Stimulated activated CD8-positive, alpha-beta memory T cell treated with anti-CD3 and anti-CD28 coated beads, Interleukin-15, amount 100 ng/mL, for 4 hours (primary cell): ENCODE results near the gene AHCYL2.
"Not testable (repeated sequence)": the region's sequence is repeated elsewhere in the genome, so short reads cannot be mapped to it uniquely, and the experiment has no call there.

Experiments
- DNase-seq, 2 donors: peaks; one replicate each; pipeline ENCODE4 v3.0.0-alpha.2; 2020; ENCODE audit warnings: low read depth in 2 of 2

AHCYL2 gene

DNA sequence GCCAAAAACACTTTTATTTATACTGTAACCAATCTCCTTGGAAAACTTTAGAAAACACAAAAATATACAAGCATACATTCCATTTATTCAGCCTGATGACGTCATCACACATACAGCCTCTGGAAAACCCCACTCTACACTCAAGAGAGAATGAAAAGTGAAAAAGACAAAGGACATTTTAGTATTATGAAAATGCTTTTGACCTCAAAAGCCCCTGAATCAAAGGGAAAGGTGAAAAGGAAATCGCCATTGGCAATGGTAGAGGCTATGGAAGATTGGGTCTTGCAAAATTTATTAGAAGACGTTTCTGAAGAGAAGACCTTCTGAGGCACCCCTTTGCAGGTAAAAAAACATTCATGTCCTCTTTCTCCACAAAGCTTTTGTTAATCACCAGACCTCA lies 126.5 kb downstream of the AHCYL2 start:
- DNase-seq, result no peak

DNA sequence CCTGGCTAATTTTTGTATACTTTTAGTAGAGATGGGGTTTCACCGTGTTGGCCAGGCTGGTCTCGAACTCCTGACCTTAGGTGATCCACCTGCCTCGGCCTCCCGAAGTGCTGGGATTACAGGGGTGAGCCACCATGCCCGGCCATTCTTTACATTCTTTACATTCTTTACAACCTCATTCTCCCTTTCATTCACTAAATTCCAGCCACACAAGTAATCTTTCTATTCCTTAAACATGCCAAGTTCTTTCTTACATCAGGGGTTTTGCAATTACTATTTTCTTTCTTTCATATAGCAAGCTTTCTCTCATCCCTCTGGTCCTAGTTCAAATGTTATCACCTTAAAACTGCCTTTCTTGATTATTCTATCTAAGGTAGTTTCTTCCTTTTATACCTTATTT lies 128.3 kb downstream of the AHCYL2 start:
- DNase-seq, result not testable (repeated sequence)

DNA sequence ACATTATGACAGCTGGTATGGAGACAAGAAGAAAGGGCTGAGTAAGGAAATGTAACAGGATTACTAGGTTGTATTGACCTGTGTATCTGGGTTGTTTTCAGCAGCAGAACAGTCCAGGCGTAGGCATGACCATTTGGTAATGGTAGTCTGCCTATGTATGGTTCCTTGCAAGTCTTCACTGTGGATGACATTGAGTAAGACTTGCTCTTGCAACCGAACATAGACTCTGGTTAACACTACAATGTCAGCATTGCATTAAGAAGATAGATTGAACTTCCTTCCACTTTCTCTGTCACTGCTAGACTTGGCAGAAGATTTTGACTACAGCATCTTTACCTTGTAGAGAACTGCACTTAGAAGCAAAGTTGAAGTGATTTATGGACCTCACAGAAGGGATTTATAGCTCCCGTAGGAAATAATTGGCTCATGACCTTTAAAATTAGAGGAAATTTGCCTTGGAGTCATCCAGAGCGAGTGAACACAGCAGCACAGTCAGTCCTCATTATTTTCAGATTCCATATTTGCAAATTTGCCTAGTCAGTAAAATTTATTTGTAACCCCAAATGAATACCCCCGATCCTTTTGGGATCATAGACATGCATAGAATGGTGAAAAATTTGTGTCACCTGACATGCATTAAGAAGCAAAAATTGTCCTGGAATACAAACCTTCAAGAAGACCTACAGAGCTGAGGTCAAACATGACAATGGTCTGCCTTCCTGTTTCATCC lies 129.8 kb downstream of the AHCYL2 start:
- DNase-seq, result no peak

DNA sequence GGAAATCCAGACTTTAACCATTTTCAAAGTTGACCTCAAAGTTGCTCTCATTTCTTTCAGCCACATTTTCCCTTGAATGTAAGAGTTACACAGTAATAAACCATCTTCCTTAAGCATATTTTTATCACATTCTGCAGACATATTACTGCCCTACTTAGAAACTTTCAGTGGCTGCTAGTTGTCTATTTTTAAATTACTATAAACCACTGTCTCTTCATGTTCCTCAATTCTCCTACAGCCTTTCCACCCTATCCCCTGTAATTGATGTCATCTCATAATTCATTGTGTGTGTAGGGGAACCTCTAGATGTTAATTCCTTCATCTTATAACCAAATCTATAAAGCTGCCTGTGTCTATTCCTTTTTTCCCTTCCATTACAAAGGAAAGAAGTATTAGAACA lies 131.3 kb downstream of the AHCYL2 start:
- DNase-seq, result no peak

DNA sequence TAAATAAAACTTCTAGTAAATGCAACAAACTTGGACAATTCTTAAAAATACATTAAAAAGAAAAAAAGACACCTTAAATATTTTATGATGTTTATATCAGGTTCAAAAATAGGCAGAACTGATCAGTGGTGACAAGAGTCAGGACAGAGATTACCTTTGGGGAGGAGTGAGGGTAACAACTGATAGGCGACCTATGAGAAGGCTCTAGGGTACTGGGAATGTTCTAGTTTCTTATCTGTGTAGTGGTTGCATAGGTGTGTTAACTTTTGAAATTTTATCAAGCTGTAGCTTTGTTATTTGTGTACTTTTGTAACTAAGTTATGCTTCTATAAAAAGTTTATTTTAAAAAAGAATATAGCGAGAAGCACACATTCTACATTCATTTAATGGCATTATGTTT lies 134.3 kb downstream of the AHCYL2 start:
- DNase-seq, result no peak

DNA sequence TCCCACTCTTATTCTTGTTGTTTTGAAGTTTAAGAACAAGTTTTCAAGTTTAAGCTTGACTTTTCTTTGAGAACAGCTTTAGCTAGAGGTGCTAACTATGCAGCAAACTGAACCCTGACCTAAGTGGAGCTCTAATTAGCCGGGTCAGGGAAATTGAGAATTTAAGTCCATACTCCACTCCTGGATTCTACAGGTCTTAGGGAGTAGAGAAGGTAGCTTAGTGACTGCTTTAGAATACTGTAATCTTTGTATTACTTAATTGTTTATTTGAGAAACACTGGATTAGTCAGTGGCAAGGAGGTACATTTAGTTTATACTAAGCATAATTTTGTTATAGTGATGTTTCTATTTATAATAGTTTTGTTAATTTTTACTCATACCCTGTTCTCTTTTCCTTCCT lies 134.8 kb downstream of the AHCYL2 start:
- no peak for DNase-seq

DNA sequence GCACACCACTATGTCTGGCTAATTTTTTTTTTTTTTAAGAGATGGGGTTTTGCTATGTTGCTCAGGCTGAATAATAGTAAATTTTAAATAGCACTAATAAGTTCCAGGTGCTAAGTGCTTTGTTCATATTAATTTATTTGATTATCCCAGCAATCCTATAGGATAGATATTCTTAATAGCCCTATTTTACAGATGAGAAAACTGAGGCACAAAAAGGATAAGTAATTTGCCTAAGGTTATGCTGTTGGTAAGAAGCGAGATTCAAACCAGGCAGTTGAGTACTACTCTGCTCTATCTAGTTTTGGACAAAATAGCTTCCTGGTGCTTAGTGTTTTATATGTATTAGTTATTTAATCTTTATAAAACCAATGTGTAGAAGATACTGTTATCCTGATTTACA lies 136.9 kb downstream of the AHCYL2 start:
- DNase-seq, result no peak

DNA sequence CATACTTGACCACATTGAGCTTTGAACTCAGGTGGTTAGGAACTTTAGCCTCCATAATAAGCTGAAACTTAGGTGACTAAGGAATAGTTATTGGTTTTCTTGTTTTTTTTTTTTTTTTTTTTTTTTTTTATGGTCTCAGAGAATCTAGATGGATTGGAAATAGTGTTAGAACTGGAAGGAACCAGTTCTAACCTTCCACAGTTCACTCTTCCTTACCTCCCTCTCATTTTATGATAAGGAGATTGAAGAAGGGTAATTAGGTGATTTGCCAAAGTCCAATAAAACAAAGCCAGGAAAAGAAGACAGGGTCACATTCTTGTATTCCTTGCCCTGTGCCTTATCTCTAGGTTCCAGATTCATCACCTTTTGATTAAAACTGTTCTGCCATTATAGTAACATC lies 137.7 kb downstream of the AHCYL2 start:
- DNase-seq, result no peak

DNA sequence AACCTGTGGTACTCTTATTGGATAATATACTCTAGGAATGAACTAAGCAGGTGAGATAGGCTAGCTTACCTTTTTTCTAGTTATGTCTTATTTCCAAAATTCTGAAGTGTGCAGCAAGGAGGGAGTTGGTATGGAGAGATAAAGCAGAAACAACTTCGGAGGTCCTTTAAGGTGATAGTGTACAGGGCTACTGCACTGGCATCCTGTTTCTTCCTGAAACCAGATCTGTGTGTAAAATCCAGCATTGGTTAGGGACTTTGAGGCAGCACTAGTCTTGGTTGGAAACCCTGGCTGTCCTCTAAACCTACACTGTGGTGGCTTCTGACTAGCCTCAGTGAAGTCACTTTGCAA lies 142.5 kb downstream of the AHCYL2 start:
- DNase-seq, result no peak

DNA sequence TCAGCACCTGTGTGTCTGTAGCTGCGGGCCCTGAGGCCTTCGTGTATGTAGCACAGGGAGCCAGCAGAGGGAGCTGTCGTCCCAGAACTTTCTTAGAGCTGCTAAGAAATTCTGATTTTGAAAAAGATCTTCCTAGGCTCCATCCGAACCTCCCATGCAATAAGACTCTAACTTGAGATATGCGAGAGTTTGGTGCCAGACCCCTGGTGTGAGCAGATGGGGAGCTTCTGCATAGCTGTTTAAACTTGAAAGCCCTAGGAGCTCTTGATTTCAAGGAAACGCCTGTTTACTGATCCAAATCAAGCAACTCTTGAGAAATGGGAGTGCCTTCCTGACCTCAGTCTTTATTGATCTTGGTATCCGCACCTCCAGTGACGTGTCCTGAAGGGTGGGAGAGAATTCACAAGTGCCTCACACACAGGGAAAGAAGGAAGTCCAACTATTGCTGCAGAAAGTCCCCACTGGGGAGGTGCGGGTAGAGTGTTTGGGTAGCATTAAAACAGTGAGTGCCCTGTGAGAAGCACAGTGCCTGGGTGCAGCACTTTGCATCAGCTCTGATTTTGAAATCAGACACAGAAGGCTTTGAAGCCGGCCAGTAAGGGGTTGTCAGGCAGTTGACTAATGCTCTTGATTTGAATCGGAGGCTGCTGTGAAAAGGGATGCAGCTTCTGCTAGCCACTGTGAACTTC lies 143.0 kb downstream of the AHCYL2 start:
- peak; percentile 33 to 43 for DNase-seq

DNA sequence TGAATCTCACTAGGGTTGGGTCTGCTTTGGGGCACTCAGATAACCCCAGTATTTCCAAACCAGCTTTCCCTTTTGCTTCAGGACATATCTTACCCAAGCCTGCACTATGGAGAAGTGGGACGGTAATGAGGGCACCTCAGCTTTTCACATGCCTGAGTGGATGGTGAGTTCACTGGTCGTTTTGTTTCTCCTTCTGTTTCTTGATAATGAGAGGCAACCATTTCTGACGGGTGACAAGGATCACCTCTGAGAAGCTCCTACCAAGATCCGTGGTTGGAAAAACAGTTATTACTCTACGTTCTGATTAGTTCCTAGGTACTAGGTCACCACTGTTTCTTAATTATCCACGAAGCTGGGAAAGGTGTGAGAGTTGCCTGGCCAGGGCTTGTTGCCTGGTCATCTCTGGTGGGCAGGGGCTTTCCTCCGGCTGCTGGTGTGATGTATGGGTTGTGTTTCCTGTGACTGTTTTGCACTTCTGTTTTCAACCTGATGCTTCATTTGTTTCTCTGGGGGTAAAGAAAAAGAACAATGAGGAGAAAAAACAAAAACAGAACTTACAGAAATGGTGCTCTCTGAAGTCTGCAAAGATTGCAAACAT lies 143.7 kb downstream of the AHCYL2 start:
- no peak for DNase-seq

DNA sequence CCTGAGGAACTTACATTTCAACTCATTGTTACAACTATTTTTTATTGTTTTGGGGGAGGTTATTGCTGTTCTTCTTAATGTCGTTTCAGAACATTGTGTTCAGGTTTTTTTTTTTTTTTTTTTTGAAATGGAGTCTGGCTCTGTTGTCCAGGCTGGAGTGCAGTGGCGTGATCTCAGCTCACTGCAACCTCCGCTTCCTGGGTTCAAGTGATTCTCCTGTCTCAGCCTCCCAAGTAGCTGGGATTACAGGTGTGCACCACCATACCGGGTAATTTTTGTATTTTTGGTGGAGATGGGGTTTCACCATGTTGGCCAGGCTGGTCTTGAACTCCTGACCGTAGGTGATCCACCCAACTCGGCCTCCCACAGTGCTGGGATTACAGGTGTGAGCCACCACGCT lies 144.6 kb downstream of the AHCYL2 start:
- DNase-seq, result not testable (repeated sequence)

DNA sequence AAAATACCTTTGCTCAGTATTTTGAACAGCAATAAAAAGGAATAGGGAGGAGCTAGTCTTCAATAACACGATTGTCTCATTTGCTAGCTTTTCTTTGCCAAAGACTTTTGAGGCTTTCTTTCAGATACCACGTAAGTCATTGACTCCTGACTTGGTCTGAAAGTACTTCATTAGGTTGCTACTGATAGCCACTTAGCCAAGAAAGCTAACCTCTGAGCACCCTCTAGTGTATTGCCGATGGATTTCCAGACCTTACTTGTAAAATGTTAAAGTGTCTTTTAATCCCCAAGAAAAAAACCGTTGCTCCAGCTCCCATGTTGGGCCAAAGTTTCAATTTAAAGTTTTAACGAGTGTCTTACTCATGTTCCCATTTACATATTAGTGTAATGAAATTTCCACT lies 146.0 kb downstream of the AHCYL2 start:
- DNase-seq, result no peak

DNA sequence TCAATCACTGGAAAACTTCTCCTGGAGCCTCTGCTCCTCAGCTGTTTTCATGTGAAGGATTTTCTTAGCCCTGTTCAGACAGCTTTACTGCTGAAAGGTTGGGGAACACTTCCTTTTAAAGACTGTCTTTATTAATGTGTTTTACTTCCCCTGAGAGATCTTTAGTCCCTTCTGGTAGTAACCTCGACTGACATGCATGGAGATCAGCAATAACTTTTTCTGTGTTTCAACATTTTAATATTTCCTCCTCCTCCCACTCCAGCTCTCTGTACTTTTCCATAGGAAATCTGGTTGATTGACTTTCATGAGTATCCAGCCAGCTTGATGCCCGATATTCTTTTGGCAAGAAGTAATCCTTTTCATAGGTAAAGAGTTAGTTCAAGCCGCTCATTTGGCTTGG lies 146.7 kb downstream of the AHCYL2 start:
- DNase-seq, result no peak

DNA sequence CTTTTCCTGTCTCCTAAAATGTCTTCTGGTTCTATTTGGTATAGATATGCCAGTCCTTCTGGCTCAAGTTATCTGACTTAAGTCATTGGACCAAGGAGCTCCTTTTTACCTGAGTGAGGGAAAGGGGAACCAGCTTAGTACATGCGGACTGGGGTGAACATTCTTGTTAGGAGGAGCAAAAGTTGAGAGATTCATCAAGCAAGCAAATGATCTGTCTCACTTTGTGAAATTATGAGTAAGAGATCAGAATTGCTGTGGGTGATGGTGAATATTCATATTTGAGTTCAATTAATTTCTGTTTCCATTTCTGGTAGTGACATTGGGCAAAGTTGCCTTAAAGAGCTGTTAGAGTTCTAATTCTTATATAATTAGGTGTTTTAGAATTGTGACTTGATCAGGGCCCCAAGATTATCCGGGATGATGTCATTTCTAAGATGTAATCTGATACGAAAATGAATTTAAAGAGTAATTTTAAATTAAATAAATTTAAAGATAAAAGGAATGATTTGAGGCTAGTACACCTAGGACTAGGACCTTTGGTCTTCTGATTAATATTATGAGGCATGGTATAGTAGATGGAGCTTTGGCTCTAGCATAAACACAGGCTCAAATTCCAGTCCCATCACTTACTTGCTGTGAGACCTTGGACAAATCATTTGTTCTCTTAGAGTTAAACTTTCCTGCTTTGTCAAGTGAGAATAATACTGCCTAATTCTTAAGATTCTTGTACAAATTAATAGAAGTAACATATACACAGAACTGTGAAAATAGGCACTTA lies 149.0 kb downstream of the AHCYL2 start:
- DNase-seq, result no peak

DNA sequence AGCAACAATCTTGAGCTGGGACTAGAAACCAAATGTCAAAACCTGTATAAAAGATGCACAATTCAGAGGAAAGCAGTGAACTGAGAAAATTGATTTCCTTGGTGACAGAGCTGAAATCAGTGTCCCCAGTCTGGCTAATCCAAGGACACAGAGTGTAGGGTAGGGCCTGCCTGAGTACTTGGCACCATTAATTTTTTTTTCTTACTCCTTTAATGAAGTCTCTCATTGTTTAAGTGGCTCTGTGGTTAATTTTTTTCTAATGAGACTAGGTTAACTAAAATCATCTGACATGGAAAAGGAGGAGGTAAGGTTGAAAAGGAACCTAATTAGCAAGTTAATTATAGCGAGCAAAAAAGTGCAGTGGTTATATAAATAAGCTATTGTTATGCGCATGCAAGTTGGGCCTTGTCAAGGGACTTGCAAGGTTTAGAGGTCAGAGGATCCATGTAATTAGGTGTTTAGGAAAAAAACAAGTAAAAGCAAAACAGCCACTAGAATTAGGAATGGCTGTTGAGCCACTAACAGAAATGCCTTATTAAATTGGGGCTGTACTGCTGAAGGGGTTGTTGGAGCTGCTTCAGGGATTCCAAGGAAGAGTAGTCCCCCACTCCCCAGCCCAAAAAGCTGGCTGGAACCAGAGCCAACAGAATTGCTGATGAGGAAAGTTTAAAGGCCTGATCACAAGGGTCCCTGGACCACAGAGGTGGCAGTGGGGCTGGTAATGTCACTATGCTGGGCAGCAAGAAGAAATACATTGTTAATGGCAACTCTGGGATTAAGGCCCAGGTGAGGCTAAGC lies 150.5 kb downstream of the AHCYL2 start:
- DNase-seq, result no peak

DNA sequence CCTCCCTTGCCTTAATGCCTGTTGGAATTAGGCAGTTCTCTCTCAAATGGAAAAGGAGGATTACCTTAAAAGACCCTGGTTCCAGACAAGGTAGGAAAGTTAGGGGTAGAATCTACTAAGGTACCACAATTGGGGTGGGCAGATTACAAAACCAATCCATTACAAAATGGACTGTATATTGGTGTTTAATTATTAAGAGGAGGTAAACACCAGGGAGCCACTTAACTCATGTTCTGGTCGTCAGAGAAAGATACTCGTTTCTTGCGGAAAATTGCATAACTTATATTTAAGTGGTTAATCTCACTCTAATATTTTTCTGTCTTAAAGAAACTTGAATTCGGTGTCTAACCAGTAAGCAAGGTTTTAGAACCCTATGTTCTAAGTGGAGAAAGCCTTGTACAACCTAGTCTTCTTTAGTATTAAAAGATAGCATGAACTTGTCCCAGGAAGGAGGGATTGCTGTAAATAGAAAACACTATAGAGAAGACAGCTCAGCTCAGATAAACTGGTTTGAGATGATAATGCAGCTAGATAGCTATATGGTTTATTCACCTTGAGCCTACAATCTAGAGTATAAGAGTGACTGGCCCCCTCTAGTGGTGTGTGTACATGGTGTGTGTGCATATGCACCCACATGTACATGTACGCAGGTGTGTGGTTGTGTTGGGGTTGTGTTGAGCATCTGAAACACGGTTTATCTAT lies 151.4 kb downstream of the AHCYL2 start:
- no peak for DNase-seq

DNA sequence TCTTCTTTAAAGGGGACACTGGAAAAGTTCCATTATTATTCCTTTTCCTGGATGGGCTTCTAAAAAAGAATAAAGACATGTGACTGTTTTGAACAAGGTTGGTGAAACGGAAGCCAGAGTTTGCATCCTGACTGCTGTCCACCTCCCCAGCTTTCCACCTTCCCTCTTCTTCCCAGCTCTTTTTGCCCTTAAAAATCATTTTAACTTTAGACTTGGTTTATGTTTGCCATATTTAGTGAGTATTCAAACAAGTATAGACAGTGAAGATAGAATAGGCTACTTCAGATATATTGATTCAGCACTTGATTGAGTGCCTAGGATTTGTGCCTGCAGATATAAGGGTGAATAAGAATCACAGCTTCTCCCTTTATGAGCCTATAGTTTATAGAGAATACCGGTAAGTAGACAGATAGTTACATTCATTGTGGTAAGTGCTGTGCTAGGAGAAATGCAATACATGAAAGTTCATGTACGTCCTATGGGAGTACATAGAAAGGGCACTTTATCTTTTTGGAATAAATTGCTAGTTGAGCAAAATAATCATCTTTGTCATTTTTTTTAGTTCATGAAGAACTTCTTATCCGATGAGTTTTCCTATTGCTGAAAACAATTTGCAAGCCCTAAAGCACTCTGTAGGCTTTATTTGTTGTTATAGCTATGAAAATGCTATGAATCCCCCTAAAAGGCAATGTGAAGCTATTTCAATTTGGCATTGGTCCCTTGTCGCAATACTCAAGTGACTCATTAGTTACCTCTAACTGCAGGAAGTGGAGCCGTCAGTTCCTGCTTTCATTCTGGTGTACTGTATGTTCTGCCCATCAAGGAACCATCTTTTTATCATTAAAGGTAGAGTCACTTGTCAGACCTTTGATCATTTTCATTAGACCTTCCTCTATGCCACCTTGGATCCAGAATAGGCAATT lies 152.2 kb downstream of the AHCYL2 start:
- no peak for DNase-seq

DNA sequence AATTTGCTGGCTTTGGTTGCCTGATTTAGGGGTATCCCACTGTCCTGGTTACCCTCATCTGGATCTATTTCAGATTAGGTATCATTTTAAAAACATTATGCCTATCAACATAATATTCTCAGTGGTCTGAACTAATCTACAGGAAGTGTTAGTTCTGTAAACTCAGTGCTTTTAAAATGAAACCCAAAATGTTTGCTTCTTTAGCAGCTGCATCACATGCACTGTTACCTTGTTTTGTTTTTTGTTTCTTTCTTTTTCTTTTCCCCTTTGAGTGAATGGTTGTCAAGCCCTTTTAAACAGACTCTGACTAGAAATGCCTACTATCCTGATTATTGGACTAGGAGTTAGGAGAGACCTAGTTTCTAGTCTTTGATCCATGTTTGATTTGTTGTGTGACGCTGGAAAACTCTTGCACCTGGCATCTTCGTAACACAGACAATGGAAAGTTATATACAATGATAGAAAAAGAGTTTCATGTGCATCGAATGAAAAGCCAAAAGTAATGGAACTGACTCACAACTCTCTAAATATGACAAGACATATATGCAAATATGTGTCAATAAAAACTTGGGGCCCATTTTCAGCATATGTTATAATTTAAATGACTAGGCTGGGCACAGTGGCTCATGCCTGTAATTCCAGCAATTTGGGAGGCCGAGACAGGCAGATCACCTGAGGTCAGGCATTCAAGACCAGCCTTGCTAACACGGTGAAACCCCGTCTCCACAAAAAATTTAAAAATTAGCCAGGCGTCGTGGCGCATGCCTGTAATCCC lies 157.1 kb downstream of the AHCYL2 start:
- DNase-seq, result no peak
